HG02981 (cell line): ENCODE measurements around the gene DUSP7.

ENCODE experiments used
- ATAC-seq: cut with Tn5 transposase; IDR thresholded peaks from one replicate; pipeline ENCODE4 v1.9.1; 2021; ENCODE audit warnings: mild to moderate bottlenecking, moderate library complexity; ENCODE audit not compliant: unreplicated experiment

The DUSP7 gene

GRCh38 chr3:52031896-52032295 lies 24.5 kb downstream of the DUSP7 start:
- no peak for ATAC-seq

DNA sequence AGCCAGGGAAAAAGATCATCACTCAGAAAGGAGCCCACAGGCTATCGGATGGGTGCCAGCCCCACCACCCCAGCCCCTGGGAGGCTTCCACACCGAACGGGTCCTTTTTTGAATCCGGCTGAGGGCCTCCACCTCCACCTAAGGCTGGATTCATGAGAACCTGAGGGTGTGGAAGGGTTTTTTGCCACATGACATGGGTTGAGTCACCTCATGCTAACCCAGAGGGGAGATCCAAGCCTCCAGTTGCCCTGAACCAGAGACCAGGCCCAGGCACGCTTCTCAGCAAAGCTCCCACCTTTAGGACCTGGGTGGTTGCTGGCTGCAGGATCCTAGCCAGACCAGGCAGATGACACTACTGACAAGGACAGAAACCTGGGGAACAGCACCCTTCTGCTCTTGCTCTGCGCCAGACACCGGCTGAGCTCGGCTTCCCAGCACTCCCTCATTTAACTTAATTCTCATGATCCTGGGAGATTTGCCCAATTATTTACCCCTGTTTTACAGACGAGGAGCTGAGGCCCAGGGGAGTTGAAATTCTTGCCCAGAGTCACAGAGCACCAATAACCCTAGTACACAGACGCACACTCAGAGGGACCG lies 25.6 kb downstream of the DUSP7 start:
- ATAC-seq: no peak

DNA sequence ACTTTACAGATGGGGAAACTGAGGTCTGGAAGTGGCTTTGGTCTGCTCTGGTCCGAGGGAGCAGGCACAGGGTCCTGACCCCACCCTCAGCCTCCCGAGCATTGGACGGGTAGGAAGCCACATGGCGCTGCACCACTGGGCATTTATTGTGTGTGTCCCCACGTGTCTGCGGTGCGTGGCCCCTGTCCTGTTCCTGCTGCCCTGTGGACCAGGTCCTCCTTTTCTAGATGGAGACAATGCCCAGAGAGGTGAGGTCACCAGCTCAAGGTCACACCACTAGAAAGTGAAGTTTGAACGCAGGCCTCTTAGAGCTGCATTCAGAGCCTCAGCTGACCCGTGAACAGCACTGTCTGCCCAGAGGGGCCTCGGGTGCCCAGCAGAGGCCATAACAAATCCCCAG lies 26.8 kb downstream of the DUSP7 start:
- no peak for ATAC-seq

DNA sequence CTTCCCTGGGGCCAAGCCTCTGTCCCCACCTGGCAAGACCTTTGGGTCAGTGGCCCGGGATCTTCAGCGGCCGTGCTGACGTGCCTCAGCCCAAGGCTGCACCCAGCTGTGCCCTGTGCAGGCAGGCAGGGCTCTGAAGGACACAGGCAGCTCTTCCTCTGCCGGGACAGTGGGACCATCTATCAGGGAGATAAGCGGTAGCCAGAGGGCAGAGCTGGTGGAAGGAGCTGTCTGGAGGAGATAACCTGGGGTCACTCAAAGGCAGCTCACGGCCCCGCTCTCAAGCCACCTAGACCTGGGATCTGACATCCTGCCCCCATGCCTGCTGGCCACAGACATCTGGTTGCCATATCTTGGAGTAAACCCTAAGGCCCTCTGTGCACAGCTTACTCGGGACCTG lies 27.3 kb downstream of the DUSP7 start:
- ATAC-seq: no peak

- ATAC-seq: no peak
Observed at GRCh38 chr3:52028572-52028971, 27.8 kb downstream of the DUSP7 start.

DNA sequence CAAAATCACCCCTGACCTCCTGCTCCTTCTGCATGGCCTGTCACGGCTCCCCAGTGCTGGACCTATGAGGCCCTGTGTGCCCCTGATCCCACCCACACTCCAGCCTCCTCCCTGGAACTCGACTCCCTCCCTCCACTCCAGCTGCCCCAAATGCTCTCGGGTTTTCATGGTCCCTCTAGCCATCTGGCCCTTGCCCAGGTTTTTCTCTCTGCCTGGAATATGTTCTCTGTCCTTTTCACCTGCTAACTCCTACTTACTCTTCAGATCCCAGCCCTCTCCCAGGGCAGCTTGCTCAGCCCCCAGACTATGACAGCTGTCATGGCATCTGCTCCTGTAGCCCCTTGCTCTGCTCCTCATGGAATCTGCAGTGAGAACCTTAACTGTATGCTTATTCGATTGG lies 30.3 kb downstream of the DUSP7 start:
- no peak for ATAC-seq

DNA sequence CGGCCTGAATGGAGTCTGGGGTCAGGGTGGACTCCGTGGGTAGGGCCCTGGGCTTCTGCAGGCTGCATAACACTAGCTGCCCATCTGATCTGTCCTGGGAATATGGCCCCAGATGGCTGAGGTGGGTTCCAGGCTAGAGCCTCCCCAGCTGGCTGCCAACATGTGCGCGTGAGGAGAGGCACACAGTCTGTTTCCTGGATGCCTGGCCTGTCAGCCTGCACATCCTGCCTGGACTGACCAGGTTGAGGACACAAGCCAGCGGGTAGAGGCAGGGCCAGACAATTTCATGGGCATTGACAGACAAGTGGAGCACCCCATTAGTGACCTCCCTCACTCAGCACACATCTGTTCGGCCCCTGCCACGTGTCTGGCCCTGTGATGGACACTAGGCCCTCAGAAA lies 30.9 kb downstream of the DUSP7 start:
- no peak for ATAC-seq

- no peak for ATAC-seq
Observed at GRCh38 chr3:52024765-52025452, 31.5 kb downstream of the DUSP7 start.

GRCh38 chr3:52023860-52024764 lies 32.3 kb downstream of the DUSP7 start:
- peak; percentile 76 for ATAC-seq

DNA sequence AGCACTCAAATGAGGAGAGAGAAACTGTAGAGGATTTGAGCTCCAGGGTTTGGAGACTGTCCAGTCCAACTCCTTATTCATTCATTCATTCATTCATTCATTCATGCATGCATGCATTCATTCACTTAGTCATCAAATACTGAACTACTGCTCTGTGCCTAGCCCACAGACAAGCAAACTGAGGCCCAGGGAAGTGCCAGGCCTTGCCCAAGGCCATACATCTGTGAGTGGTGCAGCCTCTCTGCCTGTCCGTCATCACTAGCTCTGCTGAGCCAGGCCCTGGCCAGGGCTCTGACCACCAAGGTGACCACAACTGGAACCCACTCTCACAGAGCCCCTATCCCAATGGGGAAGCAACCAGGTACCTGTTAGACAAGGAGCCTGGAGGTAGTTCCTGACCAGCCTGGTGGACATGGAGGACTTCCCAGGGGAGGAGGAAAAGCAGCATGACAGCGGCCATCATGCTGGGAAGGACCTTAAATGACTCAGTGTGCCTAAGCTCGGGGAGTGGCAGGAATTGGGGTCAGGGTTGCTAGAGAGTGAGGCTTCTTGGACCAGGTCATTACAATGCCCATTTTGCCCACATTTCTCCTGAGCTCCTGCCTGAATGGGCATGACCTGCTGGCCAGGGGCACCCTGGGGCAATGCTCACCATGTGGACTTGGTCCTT lies 33.1 kb downstream of the DUSP7 start:
- ATAC-seq: no peak

- no peak for ATAC-seq
Observed at GRCh38 chr3:52022323-52023100, 33.9 kb downstream of the DUSP7 start.

- ATAC-seq: no peak
Observed at GRCh38 chr3:52021489-52022268, 34.7 kb downstream of the DUSP7 start.

GRCh38 chr3:52020796-52021195 lies 35.6 kb downstream of the DUSP7 start:
- no peak for ATAC-seq

GRCh38 chr3:52019352-52020080 lies 36.9 kb downstream of the DUSP7 start:
- ATAC-seq: no peak

DNA sequence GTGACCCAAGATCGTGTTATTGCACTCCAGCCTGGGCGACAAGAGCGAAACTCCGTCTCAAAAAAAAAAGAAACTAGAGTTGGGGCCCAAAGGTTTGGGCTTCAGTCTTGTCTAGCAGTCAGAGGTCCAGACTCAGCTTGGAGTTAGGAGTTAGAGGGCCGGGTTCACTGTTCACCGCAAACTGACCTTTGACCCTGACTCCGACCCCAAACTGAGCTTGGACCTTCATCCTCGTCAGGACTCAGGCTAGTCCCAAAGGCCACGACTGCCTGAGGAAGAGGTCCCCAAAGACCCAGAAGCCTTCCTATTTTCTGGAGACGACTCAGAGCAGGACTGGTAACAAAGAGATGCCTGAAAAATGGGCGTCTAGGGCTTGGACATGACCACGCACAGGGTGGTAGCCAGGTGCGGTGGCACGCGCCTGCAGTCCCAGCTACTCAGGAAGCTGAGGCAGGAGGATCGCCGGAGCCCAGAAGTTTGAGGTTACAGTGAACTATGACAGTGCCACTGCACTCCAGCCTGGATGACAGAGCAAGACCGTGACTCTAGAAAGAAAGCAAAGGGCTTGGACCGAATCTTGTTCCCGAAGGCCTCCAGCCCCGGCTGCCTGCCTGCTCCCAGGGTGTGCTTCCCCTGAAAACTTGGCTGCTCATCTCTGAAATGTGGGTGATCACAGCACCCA lies 37.9 kb downstream of the DUSP7 start:
- no peak for ATAC-seq

DNA sequence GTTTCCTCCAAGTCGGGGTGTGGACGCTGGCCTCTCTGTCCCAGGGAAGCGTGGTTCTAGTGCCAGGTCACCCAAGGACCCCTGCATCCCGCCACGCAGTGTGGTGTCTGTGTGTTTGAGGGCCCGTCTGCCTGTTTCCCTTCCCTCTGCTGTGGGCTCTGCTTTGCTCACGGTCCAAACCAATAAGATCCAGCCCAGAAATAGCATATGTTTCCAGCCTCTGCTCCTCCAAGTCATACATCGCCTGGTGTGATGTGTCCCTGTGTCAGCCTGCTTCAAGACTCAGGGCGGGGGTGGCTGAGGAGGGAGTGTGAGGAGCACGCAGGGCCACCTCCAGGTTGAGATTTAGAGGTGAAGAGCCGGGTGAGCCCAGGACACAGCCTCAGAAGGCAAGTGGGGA lies 38.8 kb downstream of the DUSP7 start:
- ATAC-seq: no peak

DNA sequence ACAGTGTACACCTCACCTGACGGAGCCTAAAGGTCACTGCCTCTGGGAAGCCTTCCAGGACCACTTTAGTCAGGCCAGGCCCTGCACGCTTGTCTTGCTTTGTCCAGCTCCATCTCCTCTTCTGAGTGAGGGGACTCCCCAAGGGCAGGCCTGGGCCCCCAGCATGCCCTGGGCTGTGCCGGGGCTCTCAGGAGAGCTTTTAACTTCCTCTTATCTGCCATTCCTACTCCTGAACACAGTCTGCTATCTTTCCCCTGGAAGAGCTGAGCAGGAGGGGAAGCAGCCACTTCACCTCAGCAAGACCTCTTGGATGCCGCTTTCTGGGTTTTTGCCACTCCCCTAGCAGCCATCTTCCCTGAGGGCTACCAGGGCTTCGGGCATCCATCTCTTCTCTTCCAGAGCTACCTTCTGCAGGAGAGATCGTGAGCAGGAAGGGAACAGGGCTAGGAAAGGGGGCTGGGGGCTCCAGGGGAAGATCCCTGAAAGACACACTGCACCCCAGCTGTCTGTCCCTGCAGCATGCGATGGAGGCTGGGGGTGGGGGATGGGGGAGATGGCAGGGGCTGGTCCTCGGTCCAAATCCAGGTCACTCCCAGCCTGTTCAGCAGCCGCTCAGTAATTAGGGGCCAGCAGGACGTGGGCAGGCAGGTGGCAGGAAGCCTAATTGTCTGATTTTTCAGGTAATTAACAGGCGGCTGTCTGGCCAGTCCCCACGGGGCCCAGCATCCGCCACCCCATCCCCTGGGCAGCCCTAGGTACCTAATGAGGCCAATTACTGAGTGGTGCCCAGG lies 40.7 kb downstream of the DUSP7 start:
- ATAC-seq: no peak

DNA sequence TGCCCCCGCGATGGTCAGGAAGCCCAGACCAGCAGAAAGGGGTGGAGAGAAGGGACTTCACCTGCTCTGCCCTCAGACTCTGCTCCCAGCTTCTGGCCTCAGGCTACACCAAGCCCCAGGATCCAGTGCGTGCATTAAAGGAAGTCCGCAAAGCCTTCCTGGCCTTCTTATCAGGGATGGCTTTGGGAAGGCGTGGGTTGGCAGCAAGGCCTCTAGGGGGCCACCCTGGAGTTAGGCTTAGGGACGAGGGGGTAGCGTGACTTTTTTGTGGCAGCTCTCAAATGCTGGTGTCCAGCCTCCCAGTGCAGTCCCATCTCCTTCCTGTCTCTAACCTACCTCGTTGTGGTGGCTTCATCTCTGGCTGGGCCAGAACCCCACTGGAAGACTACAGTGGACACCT lies 41.8 kb downstream of the DUSP7 start:
- no peak for ATAC-seq
